GM23338 (cell line): ENCODE measurements around the gene HDHD5.

Source experiments
- EZH2 ChIP-seq: fragments of 200-600 bp; sonication (generic); IDR thresholded peaks from one replicate; pipeline ENCODE4 v1.8.0; 2017; ENCODE audit warnings: antibody characterized with exemption, mild to moderate bottlenecking, low read depth; ENCODE audit not compliant: unreplicated experiment
- EZH2phosphoT487 ChIP-seq: fragments of 200-600 bp; sonication (generic); IDR thresholded peaks from one replicate; pipeline ENCODE4 v1.8.1; 2018; ENCODE audit warnings: antibody characterized with exemption; ENCODE audit not compliant: unreplicated experiment
- POLR2AphosphoS5 ChIP-seq: IDR thresholded peaks from 2 replicates; pipeline ENCODE4 v1.6.1; 2016; ENCODE audit warnings: antibody characterized with exemption, low read depth
- TF ChIP-seq, protein P1 (sequence below), 2 experiments: fragments of 200-600 bp in 1 of 2; sonication (generic) in 1 of 2; conservative IDR thresholded peaks; 2 replicates each; pipeline versions ENCODE4 v1.5.1 to v1.6.1; 2016 to 2017; ENCODE audit warnings: antibody characterized with exemption in 2 of 2, low read depth in 2 of 2, mild to moderate bottlenecking in 2 of 2, moderate library complexity in 1 of 2
- TF ChIP-seq, protein P2 (sequence below): IDR thresholded peaks from one replicate; pipeline ENCODE4 v1.6.1; 2018; ENCODE audit warnings: antibody characterized with exemption; ENCODE audit not compliant: unreplicated experiment

DNA sequence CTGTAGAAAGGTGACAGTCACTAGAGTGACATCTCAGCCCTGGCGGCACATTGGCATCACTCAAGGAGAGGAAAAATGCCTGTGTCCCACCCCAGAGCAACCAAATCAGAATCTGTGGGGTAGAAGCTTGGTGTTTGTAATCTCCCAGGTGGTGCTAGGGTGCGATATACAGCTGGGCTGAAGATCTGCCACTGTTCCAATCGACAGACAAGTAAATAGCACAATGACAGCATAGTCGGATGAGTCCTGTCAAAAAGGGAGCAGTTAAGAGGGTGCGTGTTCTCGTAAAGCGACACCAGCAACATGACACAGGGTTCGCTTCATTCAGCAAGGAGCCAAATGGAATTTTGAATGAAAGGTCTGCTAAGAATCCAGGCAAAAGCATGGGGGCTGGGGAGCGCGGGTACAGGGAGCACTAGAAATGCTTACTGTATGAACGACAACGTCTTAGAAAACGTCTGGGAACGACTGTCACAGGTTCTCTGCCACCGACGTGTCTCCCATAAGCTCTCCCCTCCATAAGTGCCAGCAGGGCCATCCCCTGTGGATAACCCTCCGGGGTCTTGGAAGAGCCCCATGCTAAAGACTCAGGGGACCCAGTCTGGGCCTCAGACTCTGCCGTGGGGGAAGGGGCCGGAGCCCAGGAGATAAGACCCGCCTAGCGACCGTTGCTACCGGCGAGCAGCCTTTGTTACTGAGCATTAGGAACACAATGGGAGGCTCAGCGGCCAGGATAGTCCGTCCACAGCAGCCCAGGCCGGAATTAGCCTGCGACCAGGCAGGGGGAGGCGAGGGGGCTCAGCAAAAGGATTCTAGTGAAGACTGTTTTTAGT lies 39.3 kb upstream of the HDHD5 start:
- TF ChIP-seq POLR2AphosphoS5: peak; percentile 45; the same call in 1 of the 2 replicates
- no peak for TF ChIP-seq EZH2
- TF ChIP-seq, protein P1, sequence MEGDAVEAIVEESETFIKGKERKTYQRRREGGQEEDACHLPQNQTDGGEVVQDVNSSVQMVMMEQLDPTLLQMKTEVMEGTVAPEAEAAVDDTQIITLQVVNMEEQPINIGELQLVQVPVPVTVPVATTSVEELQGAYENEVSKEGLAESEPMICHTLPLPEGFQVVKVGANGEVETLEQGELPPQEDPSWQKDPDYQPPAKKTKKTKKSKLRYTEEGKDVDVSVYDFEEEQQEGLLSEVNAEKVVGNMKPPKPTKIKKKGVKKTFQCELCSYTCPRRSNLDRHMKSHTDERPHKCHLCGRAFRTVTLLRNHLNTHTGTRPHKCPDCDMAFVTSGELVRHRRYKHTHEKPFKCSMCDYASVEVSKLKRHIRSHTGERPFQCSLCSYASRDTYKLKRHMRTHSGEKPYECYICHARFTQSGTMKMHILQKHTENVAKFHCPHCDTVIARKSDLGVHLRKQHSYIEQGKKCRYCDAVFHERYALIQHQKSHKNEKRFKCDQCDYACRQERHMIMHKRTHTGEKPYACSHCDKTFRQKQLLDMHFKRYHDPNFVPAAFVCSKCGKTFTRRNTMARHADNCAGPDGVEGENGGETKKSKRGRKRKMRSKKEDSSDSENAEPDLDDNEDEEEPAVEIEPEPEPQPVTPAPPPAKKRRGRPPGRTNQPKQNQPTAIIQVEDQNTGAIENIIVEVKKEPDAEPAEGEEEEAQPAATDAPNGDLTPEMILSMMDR (conservative IDR thresholded peaks at IDR 0.05; ENCODE audit: low read depth in 2 of 2): no peak
- TF ChIP-seq, protein P2, sequence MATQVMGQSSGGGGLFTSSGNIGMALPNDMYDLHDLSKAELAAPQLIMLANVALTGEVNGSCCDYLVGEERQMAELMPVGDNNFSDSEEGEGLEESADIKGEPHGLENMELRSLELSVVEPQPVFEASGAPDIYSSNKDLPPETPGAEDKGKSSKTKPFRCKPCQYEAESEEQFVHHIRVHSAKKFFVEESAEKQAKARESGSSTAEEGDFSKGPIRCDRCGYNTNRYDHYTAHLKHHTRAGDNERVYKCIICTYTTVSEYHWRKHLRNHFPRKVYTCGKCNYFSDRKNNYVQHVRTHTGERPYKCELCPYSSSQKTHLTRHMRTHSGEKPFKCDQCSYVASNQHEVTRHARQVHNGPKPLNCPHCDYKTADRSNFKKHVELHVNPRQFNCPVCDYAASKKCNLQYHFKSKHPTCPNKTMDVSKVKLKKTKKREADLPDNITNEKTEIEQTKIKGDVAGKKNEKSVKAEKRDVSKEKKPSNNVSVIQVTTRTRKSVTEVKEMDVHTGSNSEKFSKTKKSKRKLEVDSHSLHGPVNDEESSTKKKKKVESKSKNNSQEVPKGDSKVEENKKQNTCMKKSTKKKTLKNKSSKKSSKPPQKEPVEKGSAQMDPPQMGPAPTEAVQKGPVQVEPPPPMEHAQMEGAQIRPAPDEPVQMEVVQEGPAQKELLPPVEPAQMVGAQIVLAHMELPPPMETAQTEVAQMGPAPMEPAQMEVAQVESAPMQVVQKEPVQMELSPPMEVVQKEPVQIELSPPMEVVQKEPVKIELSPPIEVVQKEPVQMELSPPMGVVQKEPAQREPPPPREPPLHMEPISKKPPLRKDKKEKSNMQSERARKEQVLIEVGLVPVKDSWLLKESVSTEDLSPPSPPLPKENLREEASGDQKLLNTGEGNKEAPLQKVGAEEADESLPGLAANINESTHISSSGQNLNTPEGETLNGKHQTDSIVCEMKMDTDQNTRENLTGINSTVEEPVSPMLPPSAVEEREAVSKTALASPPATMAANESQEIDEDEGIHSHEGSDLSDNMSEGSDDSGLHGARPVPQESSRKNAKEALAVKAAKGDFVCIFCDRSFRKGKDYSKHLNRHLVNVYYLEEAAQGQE: no peak
- no peak for TF ChIP-seq EZH2phosphoT487
